Upper lobe of left lung (tissue), 6 donors: ENCODE data around the gene DOK7. TPM values are rescaled to one million over a fixed set of nuclear protein-coding genes. Genes with fewer than 3 reads are reported as not detected.

ENCODE experiments used
- ATAC-seq, 2 donors: fragments of 200-7000 bp; cut with Tn5 transposase; one replicate each; pipeline ENCODE4 v1.9.1; 2022; ENCODE audit warnings: mild to moderate bottlenecking in 2 of 2, moderate library complexity in 2 of 2; ENCODE audit not compliant: low FRiP score in 2 of 2
- DNase-seq, 2 donors: peaks; one replicate each; pipeline ENCODE4 v3.0.0-alpha.2; 2019 to 2020
- H3K27ac ChIP-seq, 4 donors: fragments of 200-600 bp; sonication (generic); one replicate each; pipeline ENCODE4 v1.5.1; 2016 to 2019
- H3K27me3 ChIP-seq, 4 donors: fragments of 200-600 bp; sonication (generic); one replicate each; pipeline ENCODE4 v1.5.1; 2017 to 2019
- H3K36me3 ChIP-seq, 4 donors: fragments of 200-600 bp; sonication (generic); one replicate each; pipeline ENCODE4 v1.5.1; 2016 to 2019
- H3K4me1 ChIP-seq, 4 donors: fragments of 200-600 bp; sonication (generic); one replicate each; pipeline ENCODE4 v1.5.1; 2018 to 2019
- H3K4me3 ChIP-seq, 4 donors: fragments of 200-600 bp; sonication (generic); one replicate each; pipeline ENCODE4 v1.5.1; 2017 to 2019; ENCODE audit warnings: mild to moderate bottlenecking in 2 of 4, moderate library complexity in 1 of 4
- H3K9me3 ChIP-seq, 4 donors: fragments of 200-600 bp; sonication (generic); one replicate each; pipeline ENCODE4 v1.5.1; 2018 to 2019
- CTCF ChIP-seq, 6 experiments: fragments of 450-650 bp in 4 of 6; fragments of 200-600 bp in 2 of 6; sonication (generic) in 2 of 6; IDR thresholded peaks; one replicate each; pipeline ENCODE4 v1.5.1; 2016 to 2019; ENCODE audit warnings: antibody characterized with exemption in 6 of 6
- EP300 ChIP-seq, 4 donors: sonication (generic); formaldehyde crosslinking; IDR thresholded peaks; one replicate each; pipeline ENCODE4 v1.5.1; 2017; ENCODE audit warnings: antibody characterized with exemption in 4 of 4, control low read depth in 2 of 4
- POLR2A ChIP-seq, 4 donors: fragments of 450-650 bp; IDR thresholded peaks; one replicate each; pipeline ENCODE4 v1.5.1; 2016 to 2017; ENCODE audit warnings: antibody characterized with exemption in 4 of 4, mild to moderate bottlenecking in 2 of 4
- POLR2AphosphoS5 ChIP-seq, 2 donors: sonication (generic); formaldehyde crosslinking; IDR thresholded peaks; one replicate each; pipeline ENCODE4 v1.5.1; 2017; ENCODE audit warnings: antibody characterized with exemption in 2 of 2
- WGBS, 2 donors: methylation state at CpG; one replicate each; pipeline ENCODE4 v1.1.5; 2017 to 2018; 5-methylcytosine and 5-hydroxymethylcytosine counted together
- total RNA-seq, 6 donors: library from RNA; depleted of rRNA in 4 of 6; stranded (reverse); fragments of >200 nt in 4 of 6; gene quantifications; one replicate each; pipeline versions ENCODE4 v1.1.0 to v1.2.1, GENCODE V29; 2016 to 2021
- donor health status: DM: no; HTN: no; CAD: no; lungs with moderate emphysema.
- donor health status: DM: no; HTN: yes; CAD: no; lungs with severe emphysema.

The DOK7 gene
- total RNA-seq, 6 donors from 2014 or later = 2.1 to 16.0 (median 4.0) TPM

GRCh38 chr4:3493720-3494461 is 30.8 kb downstream of the DOK7 start:
- DNase-seq = peak in 1 of 2 donors; percentile 76
- no peaks in the 10 kb centered on the region for H3K36me3 ChIP-seq
- 65 to 100% methylated on average over 1 to 20 of the region's 20 CpGs for WGBS, 2 donors
- no peak for ATAC-seq
- no peak overlapping the region for H3K27ac ChIP-seq
- H3K4me3 ChIP-seq = no peak overlapping the region
- H3K27me3 ChIP-seq = peaks cover 0 to 7% (median 0%) of the 10 kb centered on the region in 4 donors
- TF ChIP-seq EP300 (IDR thresholded peaks at IDR 0.05) (no peak), POLR2AphosphoS5 (IDR thresholded peaks at IDR 0.05) (no peak)
- H3K4me1 ChIP-seq = no peaks in the 10 kb centered on the region
- no peaks in the 10 kb centered on the region for H3K9me3 ChIP-seq

- H3K36me3 ChIP-seq = no peaks in the 10 kb centered on the region
- H3K27ac ChIP-seq = no peak overlapping the region
- DNase-seq (peak in 1 of 2 donors; percentile 66), ATAC-seq (no peak)
- peaks cover 0 to 7% (median 0%) of the 10 kb centered on the region in 4 donors for H3K27me3 ChIP-seq
- no peak for TF ChIP-seq EP300 (IDR thresholded peaks at IDR 0.05)
- H3K4me1 ChIP-seq = no peaks in the 10 kb centered on the region
- no peaks in the 10 kb centered on the region for H3K9me3 ChIP-seq
- 31 to 43% methylated on average over 10 to 12 of the region's 15 CpGs for WGBS, 2 donors
- H3K4me3 ChIP-seq = no peak overlapping the region
Observed at GRCh38 chr4:3494462-3494871, 31.4 kb downstream of the DOK7 start.

- H3K27ac ChIP-seq = no peak overlapping the region
- ATAC-seq (no peak), DNase-seq (peak in 1 of 2 donors; percentile 76)
- no peak overlapping the region for H3K4me3 ChIP-seq
- no peaks in the 10 kb centered on the region for H3K4me1 ChIP-seq
- TF ChIP-seq POLR2AphosphoS5 (IDR thresholded peaks at IDR 0.05) = no peak
- no peak for TF ChIP-seq POLR2A (IDR thresholded peaks at IDR 0.05)
- TF ChIP-seq CTCF (IDR thresholded peaks at IDR 0.05) = no peak
- TF ChIP-seq EP300 (IDR thresholded peaks at IDR 0.05) = no peak
- 73 to 81% methylated on average over 9 to 27 of the region's 28 CpGs for WGBS, 2 donors
- no peaks in the 10 kb centered on the region for H3K9me3 ChIP-seq
- peaks cover 0 to 3% (median 1%) of the 10 kb centered on the region in 4 donors for H3K36me3 ChIP-seq
- H3K27me3 ChIP-seq = peaks cover 0 to 7% (median 0%) of the 10 kb centered on the region in 4 donors
Observed at GRCh38 chr4:3495204-3495975, 32.3 kb downstream of the DOK7 start.

- no peak for TF ChIP-seq EP300 (IDR thresholded peaks at IDR 0.05)
- TF ChIP-seq POLR2AphosphoS5 (IDR thresholded peaks at IDR 0.05) = no peak
- TF ChIP-seq POLR2A (IDR thresholded peaks at IDR 0.05) = no peak
- TF ChIP-seq CTCF (IDR thresholded peaks at IDR 0.05) = no peak
- peak in 1 of 2 donors; percentile 61 for DNase-seq
- WGBS, 2 donors = 63 to 75% methylated on average over 8 to 14 of the region's 14 CpGs
Observed at GRCh38 chr4:3496021-3496420, 32.9 kb downstream of the DOK7 start.

GRCh38 chr4:3497095-3497494 is 34.0 kb downstream of the DOK7 start:
- no peaks in the 10 kb centered on the region for H3K9me3 ChIP-seq
- TF ChIP-seq EP300 (IDR thresholded peaks at IDR 0.05) (no peak), POLR2AphosphoS5 (IDR thresholded peaks at IDR 0.05) (no peak), POLR2A (IDR thresholded peaks at IDR 0.05) (no peak), CTCF (IDR thresholded peaks at IDR 0.05) (no peak)
- ATAC-seq (no peak), DNase-seq (peak in 1 of 2 donors; percentile 60)
- peaks cover 0 to 7% (median 0%) of the 10 kb centered on the region in 4 donors for H3K27me3 ChIP-seq
- H3K4me3 ChIP-seq = no peak overlapping the region
- WGBS, 2 donors = 85 to 86% methylated on average over 5 to 6 of the region's 6 CpGs
- no peak overlapping the region for H3K27ac ChIP-seq
- H3K4me1 ChIP-seq = no peaks in the 10 kb centered on the region
- H3K36me3 ChIP-seq = peaks cover 0 to 12% (median 11%) of the 10 kb centered on the region in 4 donors

More at GRCh38 chr4:3496021-3496420, 32.9 kb downstream of the DOK7 start:
- peaks cover 0 to 7% (median 4%) of the 10 kb centered on the region in 4 donors for H3K36me3 ChIP-seq
- no peaks in the 10 kb centered on the region for H3K4me1 ChIP-seq
- no peaks in the 10 kb centered on the region for H3K9me3 ChIP-seq
- no peak overlapping the region for H3K4me3 ChIP-seq
- no peak overlapping the region for H3K27ac ChIP-seq
- peaks cover 0 to 7% (median 0%) of the 10 kb centered on the region in 4 donors for H3K27me3 ChIP-seq
- ATAC-seq = no peak
